Activated naive CD4-positive, alpha-beta T cell treated with anti-CD3 and anti-CD28 coated beads for 36 hours (primary cell): ENCODE results near the gene ITLN1. TPM values are rescaled to one million over a fixed set of nuclear protein-coding genes. Genes with fewer than 3 reads are reported as not detected.

Experiments
- CTCF ChIA-PET: fragments of 350-600 bp; sonication (Branson Sonifier 250); formaldehyde crosslinking; loops from one replicate; lab custom pipeline; 2021; ENCODE audit warnings: antibody characterized with exemption; lab: Charles Lee
- DNase-seq: peaks from one replicate; pipeline ENCODE4 v3.0.0-alpha.2; 2020
- H3K27ac Mint-ChIP-seq: one replicate; pipeline ENCODE4 v1.8.0; 2021; ENCODE audit warnings: mild to moderate bottlenecking, mixed read lengths
- H3K27me3 Mint-ChIP-seq: one replicate; pipeline ENCODE4 v1.8.0; 2021; ENCODE audit warnings: low read depth, mixed read lengths
- H3K36me3 Mint-ChIP-seq: one replicate; pipeline ENCODE4 v1.8.0; 2021; ENCODE audit warnings: low read depth, mixed read lengths
- H3K4me1 Mint-ChIP-seq: one replicate; pipeline ENCODE4 v1.8.0; 2021; ENCODE audit warnings: low read depth, mixed read lengths
- H3K4me3 Mint-ChIP-seq: one replicate; pipeline ENCODE4 v1.8.0; 2021; ENCODE audit warnings: mild to moderate bottlenecking, moderate library complexity, mixed read lengths
- H3K9me3 Mint-ChIP-seq: one replicate; pipeline ENCODE4 v1.8.0; 2021; ENCODE audit warnings: mixed read lengths
- intact Hi-C: fragments of 100-400 bp; cut with micrococcal nuclease; formaldehyde crosslinking; loops from one replicate; pipeline ENCODE4 v1.15.1; 2023
- total RNA-seq, 2 experiments: library from RNA; stranded (reverse); gene quantifications; one replicate each; pipeline ENCODE4 v1.2.3, GENCODE V29; 2021

Gene ITLN1
- total RNA-seq, 2 experiments from 2014 or later = not detected

DNA sequence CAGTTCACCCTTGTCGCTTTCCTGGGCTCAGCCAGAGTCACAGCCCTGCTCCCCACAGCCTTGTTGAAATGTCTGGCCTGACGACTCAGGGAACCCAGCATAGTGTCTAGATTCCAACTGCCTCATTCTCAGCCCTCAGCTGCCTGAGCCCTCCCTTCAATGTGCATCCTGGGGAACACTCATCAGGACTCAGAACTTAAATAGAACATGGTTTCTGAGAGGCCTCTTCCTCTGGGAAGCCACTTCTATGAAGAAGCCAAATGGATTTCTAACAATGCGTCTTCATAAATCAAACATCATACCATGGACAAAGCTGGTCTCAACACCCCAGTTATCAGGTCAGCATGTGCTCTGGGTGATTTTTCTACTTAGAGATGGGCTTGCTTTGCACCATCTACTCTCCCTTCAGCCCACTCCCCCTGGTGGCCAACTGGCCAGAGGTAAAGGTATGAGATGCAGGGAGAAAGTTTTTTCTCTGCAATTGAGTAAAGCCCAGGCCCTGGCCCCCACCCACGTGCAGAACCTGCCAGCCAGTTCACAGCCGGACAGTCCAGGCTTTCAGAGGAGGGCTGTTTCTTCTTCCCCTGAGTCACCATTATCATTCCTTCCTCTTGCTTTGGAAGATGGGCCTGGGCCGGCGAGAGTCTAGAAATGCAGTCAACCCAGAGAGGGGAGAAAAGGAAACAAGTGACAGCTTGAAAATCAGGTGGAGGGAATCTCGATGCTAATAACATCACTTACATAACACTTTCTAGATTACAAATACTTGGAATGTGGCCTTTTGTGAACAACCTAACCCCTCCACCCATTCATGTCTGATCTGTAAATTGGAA lies 54.4 kb downstream of the ITLN1 start:
- peaks cover 18% of the 10 kb centered on the region for H3K4me1 Mint-ChIP-seq
- H3K36me3 Mint-ChIP-seq = peaks cover 2% of the 10 kb centered on the region
- H3K27me3 Mint-ChIP-seq = no peaks in the 10 kb centered on the region
- H3K4me3 Mint-ChIP-seq = no peak overlapping the region
- H3K9me3 Mint-ChIP-seq = no peaks in the 10 kb centered on the region
- peak; percentile 91 for DNase-seq
- H3K27ac Mint-ChIP-seq = peak overlapping the region; percentile 32
- intact Hi-C loops = loop anchor here (1.0 to 10.0 kb wide), 4 partner anchors 53 to 304 kb away; partner anchors contain the start of gene DEDD
- CTCF ChIA-PET = interaction anchor here (0.7 to 7.3 kb wide), 16 partner anchors 10 to 155 kb away, joined by 3 to 107 read pairs (median 5); partner anchors contain the start of genes ITLN2 and LY9

DNA sequence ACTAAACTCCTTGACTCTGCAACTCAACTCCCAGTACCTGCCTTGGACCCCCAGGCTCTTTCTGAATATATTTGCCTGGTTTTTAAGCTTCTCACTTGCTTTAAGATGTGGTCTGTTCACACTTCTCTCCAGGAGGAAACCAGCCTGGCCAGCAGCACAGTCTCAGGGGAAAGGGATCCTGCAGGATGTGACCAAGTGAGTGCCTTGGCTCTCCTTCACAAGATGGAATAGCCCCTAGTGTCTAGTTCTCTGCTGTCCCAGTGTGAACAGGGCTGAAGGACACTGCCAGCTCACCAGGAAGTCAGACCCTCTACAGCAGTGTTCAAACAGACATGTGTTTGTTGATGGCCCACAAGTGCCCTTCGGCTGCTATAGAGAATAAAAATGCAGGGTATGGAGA lies 55.2 kb downstream of the ITLN1 start:
- Mint-ChIP-seq H3K27me3 (no peaks in the 10 kb centered on the region), H3K9me3 (no peaks in the 10 kb centered on the region), H3K27ac (no peak overlapping the region), H3K4me3 (no peak overlapping the region), H3K4me1 (peaks cover 14% of the 10 kb centered on the region), H3K36me3 (peaks cover 2% of the 10 kb centered on the region)
- no peak for DNase-seq
- CTCF ChIA-PET = interaction anchor here (0.7 to 7.3 kb wide), 11 partner anchors 20 to 203 kb away, joined by 3 to 107 read pairs (median 5); partner anchors contain the start of genes ITLN2 and LY9
- intact Hi-C loops = loop anchor here (1.0 to 10.0 kb wide), 4 partner anchors 52 to 305 kb away; partner anchors contain the start of gene DEDD

DNA sequence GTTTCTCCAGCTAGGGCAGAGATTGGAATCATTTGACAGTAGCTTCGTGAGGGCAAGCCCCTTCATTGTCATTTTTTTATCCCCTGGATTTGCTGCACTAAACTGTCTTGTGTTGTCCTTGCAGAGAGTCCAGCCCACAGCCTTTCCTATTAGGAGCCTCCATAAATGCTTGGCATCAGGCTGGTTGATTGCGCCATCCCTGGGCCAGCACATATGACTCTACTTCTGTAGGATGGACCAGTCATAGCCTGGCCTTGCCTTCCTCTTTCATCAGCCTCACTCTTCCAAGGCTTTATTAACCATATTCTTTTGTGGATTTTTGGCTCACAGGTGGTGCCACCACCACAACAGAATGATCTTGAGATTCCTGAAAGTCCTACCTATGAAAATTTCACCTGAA lies 57.6 kb downstream of the ITLN1 start:
- peaks cover 6% of the 10 kb centered on the region for H3K36me3 Mint-ChIP-seq
- H3K27me3 Mint-ChIP-seq = no peaks in the 10 kb centered on the region
- no peak for DNase-seq
- peaks cover 7% of the 10 kb centered on the region for H3K4me1 Mint-ChIP-seq
- intact Hi-C loops = no loop called here
- no peak overlapping the region for H3K4me3 Mint-ChIP-seq
- CTCF ChIA-PET = interaction anchor here (0.6 to 7.3 kb wide), 5 partner anchors 8 to 126 kb away, joined by 3 to 107 read pairs (median 10); partner anchors contain the start of gene ITLN2
- H3K27ac Mint-ChIP-seq = no peak overlapping the region
- no peaks in the 10 kb centered on the region for H3K9me3 Mint-ChIP-seq

DNA sequence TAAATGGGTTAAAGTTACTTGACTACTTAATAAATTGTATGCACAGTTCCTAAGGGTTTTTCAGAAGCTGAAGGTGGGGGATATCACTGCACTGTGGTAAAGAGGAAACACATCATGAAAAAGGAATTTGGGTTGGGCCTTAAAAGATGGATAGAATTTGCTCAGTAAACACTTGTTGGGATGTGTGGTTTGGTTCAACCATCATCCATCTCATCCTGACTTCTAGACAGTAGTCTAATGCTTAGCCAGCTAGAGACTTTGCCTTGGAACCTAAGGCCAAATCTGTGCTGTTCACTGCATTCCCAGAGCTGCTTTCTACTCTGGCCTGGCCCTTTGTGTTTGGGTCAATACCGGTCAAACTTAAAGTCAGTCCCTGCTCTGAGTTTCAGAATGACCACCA lies 58.4 kb downstream of the ITLN1 start:
- Mint-ChIP-seq H3K4me3 (no peak overlapping the region), H3K36me3 (peaks cover 6% of the 10 kb centered on the region), H3K4me1 (peaks cover 7% of the 10 kb centered on the region), H3K27ac (no peak overlapping the region), H3K9me3 (no peaks in the 10 kb centered on the region), H3K27me3 (no peaks in the 10 kb centered on the region)
- DNase-seq = no peak
- intact Hi-C loops = no loop called here
- CTCF ChIA-PET = interaction anchor here (1.1 to 7.3 kb wide), 6 partner anchors 9 to 125 kb away, joined by 3 to 107 read pairs (median 4); no protein-coding TSS in a partner anchor

Other genes with a start within 250 kb of the ITLN1 start
- 100 to 1,000 TPM; 101 to 112 TPM for gene SLAMF1, start 238.1 kb downstream of the ITLN1 start, total RNA-seq
- 100 to 1,000 TPM; 338 to 340 TPM for gene CD48, start 173.4 kb downstream of the ITLN1 start, total RNA-seq
- 10 to 100 TPM; 79.9 to 82.2 TPM for gene SLAMF7, start 145.9 kb downstream of the ITLN1 start, total RNA-seq
- 10 to 100 TPM; 19.5 to 19.6 TPM for gene LY9, start 89.0 kb downstream of the ITLN1 start, total RNA-seq
- under 1 TPM in 1 of 2 experiments, not detected in 1; 0.15 TPM for gene CD244, start 22.3 kb downstream of the ITLN1 start, total RNA-seq
- not detected for gene ITLN2, start 69.6 kb upstream of the ITLN1 start, total RNA-seq
- 10 to 100 TPM; 26.0 to 26.9 TPM for gene F11R, start 136.0 kb upstream of the ITLN1 start, total RNA-seq
- gene TSTD1, start 153.8 kb upstream of the ITLN1 start, total RNA-seq = 10 to 100 TPM; 50.3 to 51.5 TPM
- 10 to 100 TPM; 43.7 to 44.2 TPM for gene USF1, start 160.8 kb upstream of the ITLN1 start, total RNA-seq
- 100 to 1,000 TPM; 104 to 106 TPM for gene ARHGAP30, start 184.7 kb upstream of the ITLN1 start, total RNA-seq
- gene NECTIN4, start 204.4 kb upstream of the ITLN1 start, total RNA-seq = not detected
- gene KLHDC9, start 213.2 kb upstream of the ITLN1 start, total RNA-seq = under 1 TPM; 0.33 to 0.57 TPM
- gene PFDN2, start 232.9 kb upstream of the ITLN1 start, total RNA-seq = 100 to 1,000 TPM; 179 to 183 TPM
- 10 to 100 TPM; 59.1 to 63.1 TPM for gene NIT1, start 232.9 kb upstream of the ITLN1 start, total RNA-seq
- 10 to 100 TPM; 29.7 to 34.0 TPM for gene DEDD, start 247.5 kb upstream of the ITLN1 start, total RNA-seq